IMR-90 (cell line): ENCODE data around the gene NDUFA7. TPM values are rescaled to one million over a fixed set of nuclear protein-coding genes. Genes with fewer than 3 reads are reported as not detected.
A peak's percentile ranks its signal among the peaks of the same experiment; 100 is the strongest.
"Not testable (repeated sequence)": the region's sequence is repeated elsewhere in the genome, so short reads cannot be mapped to it uniquely, and the experiment has no call there.

Source experiments
- ATAC-seq: fragments of 200-7000 bp; cut with Tn5 transposase; 2 replicates; pipeline ENCODE4 v1.9.1; 2020; ENCODE audit warnings: low read depth, mild to moderate bottlenecking, moderate library complexity
- BruUV-seq: library from RNA; stranded (reverse); fragments of 400-500 nt; replicated peaks from 2 replicates; lab custom pipeline; 2021; lab: Mats Ljungman, UMichigan
- CTCF ChIA-PET: fragments of 300-600 bp; formaldehyde crosslinking; extraction: SDS; loops from one replicate; lab custom pipeline; 2021; ENCODE audit warnings: antibody characterized with exemption; lab: Yijun Ruan, JAX
- POLR2A ChIA-PET: fragments of 300-600 bp; sonication (Branson Sonifier 250); formaldehyde crosslinking; loops from one replicate; lab custom pipeline; 2022; ENCODE audit warnings: antibody characterized with exemption; ENCODE audit not compliant: unreplicated experiment; lab: Charles Lee
- DNase-seq: peaks from one replicate; pipeline ENCODE4 v3.0.0; 2013
- H2AFZ ChIP-seq: replicated peaks from 2 replicates; pipeline ENCODE3; 2013; ENCODE audit warnings: low read length, mild to moderate bottlenecking; ENCODE audit not compliant: poor library complexity
- H2AK5ac ChIP-seq: 2 replicates; pipeline ENCODE4 v1.6.1; 2013; ENCODE audit warnings: low read depth, low read length, inconsistent platforms
- H2AK9ac ChIP-seq: replicated peaks from 2 replicates; pipeline ENCODE3; 2013; ENCODE audit warnings: mild to moderate bottlenecking, low read depth, low read length, moderate library complexity; ENCODE audit not compliant: poor library complexity
- H2BK120ac ChIP-seq: 2 replicates; pipeline ENCODE4 v1.6.1; 2013; ENCODE audit warnings: low read depth, low read length, inconsistent platforms
- H2BK15ac ChIP-seq: 3 replicates; pipeline ENCODE4 v1.6.1; 2013; ENCODE audit warnings: low read depth, low read length, inconsistent platforms
- H2BK20ac ChIP-seq: 2 replicates; pipeline ENCODE4 v1.6.1; 2013; ENCODE audit warnings: low read depth, mild to moderate bottlenecking, inconsistent platforms, low read length, moderate library complexity
- H2BK5ac ChIP-seq: 2 replicates; pipeline ENCODE4 v1.6.1; 2013; ENCODE audit warnings: mild to moderate bottlenecking, low read depth, low read length, inconsistent platforms; ENCODE audit not compliant: poor library complexity, severe bottlenecking
- H3K14ac ChIP-seq: replicated peaks from 2 replicates; pipeline ENCODE4 v1.6.1; 2013; ENCODE audit warnings: low read depth, low read length, inconsistent platforms
- H3K18ac ChIP-seq: 2 replicates; pipeline ENCODE4 v1.6.1; 2013; ENCODE audit warnings: low read depth, low read length, control low read depth
- H3K23ac ChIP-seq: 2 replicates; pipeline ENCODE4 v1.6.1; 2013; ENCODE audit warnings: low read depth, low read length, inconsistent platforms
- H3K27ac ChIP-seq: 2 replicates; pipeline ENCODE4 v1.5.1; 2013; ENCODE audit warnings: mild to moderate bottlenecking, control low read depth, low read length; ENCODE audit not compliant: insufficient read depth
- H3K27me3 ChIP-seq: 2 replicates; pipeline ENCODE4 v1.6.1; 2013; ENCODE audit warnings: low read length; ENCODE audit not compliant: control insufficient read depth, insufficient read depth
- H3K36me3 ChIP-seq: 2 replicates; pipeline ENCODE4 v1.6.1; 2013; ENCODE audit warnings: low read length, mixed read lengths; ENCODE audit not compliant: control insufficient read depth, insufficient read depth
- H3K4ac ChIP-seq: 2 replicates; pipeline ENCODE4 v1.6.1; 2013; ENCODE audit warnings: low read depth, low read length, inconsistent platforms
- H3K4me1 ChIP-seq: 2 replicates; pipeline ENCODE4 v1.6.1; 2013; ENCODE audit warnings: low read length, mixed read lengths; ENCODE audit not compliant: control insufficient read depth, insufficient read depth
- H3K4me2 ChIP-seq: 2 replicates; pipeline ENCODE4 v1.6.1; 2013; ENCODE audit warnings: low read depth, mild to moderate bottlenecking, control low read depth, low read length, moderate library complexity
- H3K4me3 ChIP-seq: 2 replicates; pipeline ENCODE4 v1.5.1; 2013; ENCODE audit warnings: low read depth, mild to moderate bottlenecking, control low read depth, low read length, moderate library complexity; ENCODE audit not compliant: insufficient read depth
- H3K56ac ChIP-seq: 2 replicates; pipeline ENCODE4 v1.6.1; 2013; ENCODE audit warnings: low read length, inconsistent platforms; ENCODE audit not compliant: insufficient read depth; ENCODE audit errors: extremely low read depth
- H3K79me1 ChIP-seq, 2 experiments: 2 replicates each; pipeline ENCODE4 v1.6.1; 2013; ENCODE audit warnings: low read length in 2 of 2, inconsistent platforms in 1 of 2, low read depth in 1 of 2
- H3K9ac ChIP-seq: 2 replicates; pipeline ENCODE4 v1.6.1; 2013; ENCODE audit warnings: low read depth, low read length, control low read depth
- H3K9me1 ChIP-seq: 2 replicates; pipeline ENCODE4 v1.6.1; 2013; ENCODE audit warnings: low read length, inconsistent platforms; ENCODE audit not compliant: insufficient read depth
- H3K9me3 ChIP-seq: 2 replicates; pipeline ENCODE4 v1.6.1; 2013; ENCODE audit warnings: low read length; ENCODE audit not compliant: control insufficient read depth, insufficient read depth
- H4K20me1 ChIP-seq: 2 replicates; pipeline ENCODE4 v1.6.1; 2013; ENCODE audit warnings: low read length, inconsistent platforms; ENCODE audit not compliant: insufficient read depth
- H4K5ac ChIP-seq: 2 replicates; pipeline ENCODE4 v1.6.1; 2013; ENCODE audit warnings: mild to moderate bottlenecking, low read depth, low read length, control low read depth
- H4K8ac ChIP-seq, 2 experiments: 2 replicates each; pipeline ENCODE4 v1.6.1; 2013; ENCODE audit warnings: low read depth in 2 of 2, low read length in 2 of 2, control low read depth in 1 of 2, inconsistent platforms in 1 of 2
- H4K91ac ChIP-seq: 2 replicates; pipeline ENCODE4 v1.6.1; 2013; ENCODE audit warnings: low read depth, low read length, inconsistent platforms; ENCODE audit not compliant: insufficient read depth
- BHLHE40 ChIP-seq: fragments of 150-350 bp; IDR thresholded peaks from 2 replicates; pipeline ENCODE4 v1.6.1; 2016; ENCODE audit warnings: mild to moderate bottlenecking, low read depth, low read length
- CEBPB ChIP-seq: IDR thresholded peaks from 2 replicates; pipeline ENCODE4 v1.6.1; 2012; ENCODE audit warnings: low read depth, low read length, improper control_type of control experiment
- ELK1 ChIP-seq: fragments of 150-350 bp; IDR thresholded peaks from 2 replicates; pipeline ENCODE4 v1.6.1; 2016; ENCODE audit warnings: low read depth, mild to moderate bottlenecking, low read length, moderate library complexity, borderline replicate concordance
- FOS ChIP-seq: fragments of 150-350 bp; IDR thresholded peaks from 2 replicates; pipeline ENCODE4 v1.6.1; 2016; ENCODE audit warnings: low read depth, low read length
- MAFK ChIP-seq: IDR thresholded peaks from 2 replicates; pipeline ENCODE4 v1.6.1; 2012; ENCODE audit warnings: low read depth, low read length, improper control_type of control experiment
- NFE2L2 ChIP-seq: fragments of 150-350 bp; IDR thresholded peaks from 2 replicates; pipeline ENCODE4 v1.6.1; 2016; ENCODE audit warnings: low read depth, mild to moderate bottlenecking, low read length
- RAD21 ChIP-seq: IDR thresholded peaks from 2 replicates; pipeline ENCODE4 v1.6.1; 2012; ENCODE audit warnings: low read length, improper control_type of control experiment
- WGBS, 2 experiments: methylation state at CpG; one replicate each; pipeline versions ENCODE4 v1.1.5 to v1.1.7; 2013; ENCODE audit warnings: missing lambda C conversion rate in 2 of 2; ENCODE audit not compliant: insufficient read length in 1 of 2; ENCODE audit errors: extremely low coverage in 2 of 2; 5-methylcytosine and 5-hydroxymethylcytosine counted together
- dilution Hi-C: fragments of 300-500 bp; cut with HindIII; formaldehyde crosslinking; loops from one replicate; pipeline ENCODE4 v1.14.3; 2018; ENCODE audit warnings: low sequenced_read_pairs; ENCODE audit not compliant: unreplicated experiment
- in situ Hi-C: fragments of 300-500 bp; cut with MboI; formaldehyde crosslinking; loops from 3 replicates; pipeline ENCODE4 v1.14.3; 2019; ENCODE audit warnings: low sequenced_read_pairs, inconsistent platforms, mixed read lengths
- intact Hi-C: fragments of 100-400 bp; cut with micrococcal nuclease; formaldehyde crosslinking; loops from 2 replicates; pipeline ENCODE4 v1.10.0; 2022
- polyA plus RNA-seq, 3 experiments: library from polyadenylated mRNA; depleted of rRNA; stranded (reverse); fragments of >200 nt; gene quantifications; 2 replicates each; pipeline ENCODE4 v1.2.3, GENCODE V29; 2012; ENCODE audit warnings: low replicate concordance in 1 of 3
- total RNA-seq: library from RNA; depleted of rRNA; stranded (reverse); fragments of >200 nt; gene quantifications from 2 replicates; pipeline ENCODE4 v1.2.3, GENCODE V29; 2012

The NDUFA7 gene
- total and polyA plus RNA-seq, 2 of the 4 experiments (the other 2 are of a cell fraction): 20.6 to 50.7 TPM

GRCh38 chr19:8302357-8302691 is 18.9 kb downstream of the NDUFA7 start:
- ATAC-seq: peak; percentile 52
- H3K9me3 ChIP-seq: no peaks in the 10 kb centered on the region
- no peak overlapping the region for H2AK5ac ChIP-seq
- H3K36me3 ChIP-seq: 0 out of 2 replicates have a peak, but pooled peaks cover 2% of the 10 kb centered on the region
- no peak overlapping the region for H2BK120ac ChIP-seq
- no peak overlapping the region for H3K23ac ChIP-seq
- no TSS peak for BruUV-seq
- H3K4ac ChIP-seq: no peak overlapping the region
- intact Hi-C loops (no loop called here), in situ Hi-C loops (no loop called here), dilution Hi-C loops (no loop called here)
- H3K27ac ChIP-seq: no peak overlapping the region
- WGBS, 2 experiments: 67% methylated on average over 1 of the region's 11 CpGs; no CpG with 5 or more reads in 1 of the 2 experiments
- H2BK20ac ChIP-seq: no peak overlapping the region
- no peaks in the 10 kb centered on the region for H4K20me1 ChIP-seq
- TF ChIP-seq RAD21 (no peak), NFE2L2 (no peak), CEBPB (no peak), MAFK (no peak), ELK1 (no peak), BHLHE40 (no peak), FOS (no peak)
- peaks cover 3% of the 10 kb centered on the region; the same call in 1 of the 2 replicates for H3K9me1 ChIP-seq
- H2BK5ac ChIP-seq: no peak overlapping the region
- no peaks in the 10 kb centered on the region for H3K27me3 ChIP-seq
- no peak overlapping the region for H2BK15ac ChIP-seq
- no peak overlapping the region for H3K14ac ChIP-seq
- no peak overlapping the region for H3K18ac ChIP-seq
- no peak overlapping the region for H4K5ac ChIP-seq
- no peak overlapping the region for H3K4me2 ChIP-seq
- ChIA-PET CTCF (no interaction called here), POLR2A (no interaction called here)
- H3K4me1 ChIP-seq: peaks cover 1% of the 10 kb centered on the region; the same call in 1 of the 2 replicates
- no peak overlapping the region for H3K4me3 ChIP-seq
- no peak overlapping the region for H3K56ac ChIP-seq
- DNase-seq: no peak
- H3K9ac ChIP-seq: no peak overlapping the region
- H2AFZ ChIP-seq: no peak overlapping the region
- no peak overlapping the region for H4K8ac ChIP-seq
- peaks cover 2 to 15% of the 10 kb centered on the region in 2 experiments; a peak in 3 of 4 replicates for H3K79me1 ChIP-seq
- H2AK9ac ChIP-seq: peak overlapping the region; percentile 42
- no peak overlapping the region for H4K91ac ChIP-seq

GRCh38 chr19:8291337-8291736 is 29.8 kb downstream of the NDUFA7 start:
- H3K36me3 ChIP-seq, H4K8ac ChIP-seq, H3K4ac ChIP-seq, H3K79me1 ChIP-seq, dilution Hi-C loops, H3K23ac ChIP-seq, H2AFZ ChIP-seq, H3K4me2 ChIP-seq, H2BK20ac ChIP-seq, H2BK120ac ChIP-seq, H2BK5ac ChIP-seq, DNase-seq, POLR2A ChIA-PET, H3K27me3 ChIP-seq, H2AK9ac ChIP-seq, BruUV-seq, H3K18ac ChIP-seq, CTCF ChIA-PET, H3K9ac ChIP-seq, H4K20me1 ChIP-seq, H3K4me3 ChIP-seq, intact Hi-C loops, H2AK5ac ChIP-seq, H4K91ac ChIP-seq, H3K56ac ChIP-seq, H3K9me3 ChIP-seq, H3K27ac ChIP-seq, in situ Hi-C loops, H4K5ac ChIP-seq, H2BK15ac ChIP-seq, H3K4me1 ChIP-seq, H3K14ac ChIP-seq, H3K9me1 ChIP-seq: not testable (repeated sequence)
- ATAC-seq: peak; percentile 86
- no CpG with 5 or more reads among the region's 9 CpGs for WGBS, 2 experiments
